Measurements from ENCODE around the gene ATF7.
A peak's percentile ranks its signal among the peaks of the same experiment; 100 is the strongest.

The ATF7 gene

GRCh38 chr12:53514628-53515290 lies 111.4 kb downstream of the ATF7 start:
- TF ChIP-seq CTCF (IDR thresholded peaks at IDR 0.05; ENCODE audit: low read depth, low read length) = no peak
- no peak overlapping the region for H3K4me3 ChIP-seq (replicated peaks in 1 of 2; ENCODE audit: low read depth in 2 of 2, low read length in 2 of 2)
- DNase-seq (ENCODE audit: low read depth in 2 of 2) = no peak

GRCh38 chr12:53513712-53514410 lies 112.3 kb downstream of the ATF7 start:
- no peak for DNase-seq (ENCODE audit: low read depth in 2 of 2)
- no peak for TF ChIP-seq CTCF (IDR thresholded peaks at IDR 0.05; ENCODE audit: low read depth, low read length)

GRCh38 chr12:53510181-53510812 lies 115.9 kb downstream of the ATF7 start:
- DNase-seq (ENCODE audit: low read depth in 2 of 2) = no peak
- no peak overlapping the region for H3K4me3 ChIP-seq (replicated peaks in 1 of 2; ENCODE audit: low read depth in 2 of 2, low read length in 2 of 2)
- no peak for TF ChIP-seq CTCF (IDR thresholded peaks at IDR 0.05; ENCODE audit: low read depth, low read length)

More at GRCh38 chr12:53513712-53514410, 112.3 kb downstream of the ATF7 start:
- H3K4me3 ChIP-seq (replicated peaks in 1 of 2; ENCODE audit: low read depth in 2 of 2, low read length in 2 of 2) = no peak overlapping the region

GRCh38 chr12:53508534-53509170 lies 117.5 kb downstream of the ATF7 start:
- H3K4me3 ChIP-seq (replicated peaks in 1 of 2; ENCODE audit: low read depth in 2 of 2, low read length in 2 of 2) = no peak overlapping the region
- peak; percentile 80 to 84 for DNase-seq (ENCODE audit: low read depth in 2 of 2)
- peak; percentile 91 for TF ChIP-seq CTCF (IDR thresholded peaks at IDR 0.05; ENCODE audit: low read depth, low read length)

GRCh38 chr12:53507603-53507885 lies 118.6 kb downstream of the ATF7 start:
- H3K4me3 ChIP-seq (replicated peaks in 1 of 2; ENCODE audit: low read depth in 2 of 2, low read length in 2 of 2) = no peak overlapping the region
- DNase-seq (ENCODE audit: low read depth in 2 of 2) = no peak
- TF ChIP-seq CTCF (IDR thresholded peaks at IDR 0.05; ENCODE audit: low read depth, low read length) = no peak

GRCh38 chr12:53506881-53507602 lies 119.1 kb downstream of the ATF7 start, which contains the start of gene NPFF:
NPFF (minus strand) TSS chr12:53507484; CDS start chr12:53507474, 10 bp downstream.
- H3K4me3 ChIP-seq (replicated peaks in 1 of 2; ENCODE audit: low read depth in 2 of 2, low read length in 2 of 2) = no peak within 1 kb of the TSS
- no peak for TF ChIP-seq CTCF (IDR thresholded peaks at IDR 0.05; ENCODE audit: low read depth, low read length)
- DNase-seq (ENCODE audit: low read depth in 2 of 2) = no peak

Data from cardiac fibroblast (primary cell).